Measurements from ENCODE around the gene MTSS2. TPM values are rescaled to one million over a fixed set of nuclear protein-coding genes. Genes with fewer than 3 reads are reported as not detected.

The MTSS2 gene
- polyA plus RNA-seq, 10 donors, result 89.5 to 129 (median 103) TPM

Other genes starting within 250 kb of the MTSS2 start
- gene ST3GAL2, start 247.0 kb downstream of the MTSS2 start, polyA plus RNA-seq (ENCODE audit: insufficient read length in 10 of 10), result 10 to 100 TPM; 21.6 to 32.3 (median 27.1) TPM
- gene FCSK, start 231.5 kb downstream of the MTSS2 start, polyA plus RNA-seq (ENCODE audit: insufficient read length in 10 of 10), result 1 to 10 TPM; 4.4 to 10.0 (median 6.4) TPM
- 10 to 100 TPM; 32.3 to 46.9 (median 39.8) TPM for gene COG4, start 162.5 kb downstream of the MTSS2 start, polyA plus RNA-seq (ENCODE audit: insufficient read length in 10 of 10)
- gene SF3B3, start 162.2 kb downstream of the MTSS2 start, polyA plus RNA-seq (ENCODE audit: insufficient read length in 10 of 10), result 100 to 1,000 TPM; 174 to 266 (median 220) TPM
- 1 to 10 TPM; 4.4 to 7.4 (median 5.5) TPM for gene IL34, start 39.5 kb downstream of the MTSS2 start, polyA plus RNA-seq (ENCODE audit: insufficient read length in 10 of 10)
- 10 to 100 TPM; 20.1 to 30.6 (median 23.4) TPM for gene VAC14, start 115.1 kb upstream of the MTSS2 start, polyA plus RNA-seq (ENCODE audit: insufficient read length in 10 of 10)

Data from muscle of back (tissue), 10 donors.